Stimulated activated CD8-positive, alpha-beta memory T cell treated with anti-CD3 and anti-CD28 coated beads, Interleukin-12 subunit alpha, Interleukin-12 subunit beta, amount 100 ng/mL, for 24 hours (primary cell): ENCODE measurements around the gene TRAM2.
"Not testable (repeated sequence)": the region's sequence is repeated elsewhere in the genome, so short reads cannot be mapped to it uniquely, and the experiment has no call there.

Experiments
- DNase-seq: peaks from one replicate; pipeline ENCODE4 v3.0.0-alpha.2; 2020; ENCODE audit errors: extremely low read depth

TRAM2 gene

DNA sequence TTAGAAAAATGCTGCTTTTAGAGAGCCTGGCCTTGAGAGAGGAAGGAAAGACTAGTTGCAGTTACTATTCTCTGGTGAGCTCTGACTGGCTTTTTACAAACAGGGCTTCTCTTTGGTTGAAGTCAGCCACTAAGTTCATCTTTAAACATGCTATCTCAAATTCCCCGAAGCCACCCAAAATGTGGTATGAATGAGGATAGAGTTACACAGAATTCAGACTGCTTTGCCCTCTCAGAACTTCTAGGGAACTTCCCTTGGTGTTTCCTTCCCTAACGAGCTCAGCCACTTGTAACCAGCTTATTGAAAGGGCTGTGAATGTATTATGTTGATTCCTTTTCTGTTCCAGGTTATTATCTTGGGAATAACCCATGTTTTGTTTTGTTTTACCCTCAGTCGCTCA, 83.2 kb downstream of the TRAM2 start:
- DNase-seq, result no peak

DNA sequence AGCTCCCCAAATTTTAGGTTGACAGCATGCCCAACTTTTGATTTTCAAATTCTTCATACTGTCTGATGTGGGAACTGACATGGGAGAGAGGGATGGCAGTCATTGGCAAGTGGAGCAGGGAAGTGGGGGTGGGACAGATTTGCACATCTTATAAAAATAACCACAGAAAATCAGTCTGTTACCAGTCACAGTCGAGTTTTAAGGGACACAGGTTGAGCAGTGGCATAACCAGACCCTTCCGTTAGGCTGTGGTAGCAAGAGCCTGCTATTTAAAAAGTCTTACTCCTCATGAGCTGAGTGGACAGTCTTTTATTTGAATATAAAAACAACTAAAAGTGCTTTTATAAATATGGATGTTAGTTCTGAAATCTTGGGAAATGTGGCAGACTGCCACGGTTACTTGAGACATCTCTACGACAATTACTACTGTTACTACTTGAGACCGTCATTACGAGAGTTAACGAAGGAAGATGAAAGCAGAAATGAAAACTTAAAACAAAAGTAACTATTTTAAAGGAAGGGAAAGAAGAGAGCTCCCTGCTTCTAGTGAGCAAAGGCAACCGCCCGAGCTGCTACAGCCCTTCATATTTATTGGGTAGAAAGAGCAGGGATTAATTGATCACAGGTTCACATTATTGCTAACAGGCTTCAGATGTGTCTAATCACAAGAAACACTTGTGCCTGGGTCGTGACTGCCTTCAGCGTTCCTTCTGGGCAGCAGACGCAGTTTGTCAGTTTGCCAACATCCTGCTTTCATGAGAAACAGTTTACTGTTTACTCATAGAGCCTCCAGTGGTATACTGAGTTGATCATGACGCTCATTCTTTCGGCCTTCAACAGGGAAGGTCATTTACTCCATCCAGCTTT, 85.4 kb downstream of the TRAM2 start:
- no peak for DNase-seq

DNA sequence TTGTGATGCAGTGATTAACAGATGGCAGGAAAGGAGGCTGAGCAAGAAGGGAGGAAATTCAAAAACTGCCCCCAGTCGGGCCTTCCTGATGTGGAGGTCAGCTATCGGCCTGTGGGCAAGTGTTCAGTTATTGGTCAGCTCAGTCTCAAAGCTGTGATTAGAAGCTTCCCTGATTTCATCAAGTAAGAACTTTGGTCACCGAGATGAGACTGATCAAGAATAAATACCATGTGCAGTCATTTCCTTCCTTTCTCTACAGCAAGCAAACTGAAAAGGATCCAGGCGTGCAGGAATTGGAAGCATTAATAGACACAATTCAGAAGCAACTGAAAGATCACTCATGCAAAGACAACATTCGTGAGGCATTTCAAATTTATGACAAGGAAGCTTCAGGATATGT, 87.0 kb downstream of the TRAM2 start:
- DNase-seq, result no peak

DNA sequence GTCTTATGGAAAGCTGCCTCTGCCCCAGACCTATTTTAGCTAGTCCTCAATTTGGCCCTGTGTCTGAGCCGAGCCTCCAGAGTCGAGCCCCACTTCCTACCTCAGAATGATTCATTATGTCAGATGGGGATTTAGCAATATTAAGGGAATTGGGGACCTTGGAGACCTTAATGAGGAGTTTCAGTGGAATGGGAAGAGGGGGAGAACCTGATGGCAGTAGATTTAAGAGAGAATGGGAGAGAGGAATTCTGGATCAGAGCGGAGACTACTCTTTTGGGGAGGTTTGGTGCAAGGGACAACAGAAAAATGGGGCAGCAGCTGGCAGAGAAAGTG, 93.2 kb downstream of the TRAM2 start:
- DNase-seq, result no peak

DNA sequence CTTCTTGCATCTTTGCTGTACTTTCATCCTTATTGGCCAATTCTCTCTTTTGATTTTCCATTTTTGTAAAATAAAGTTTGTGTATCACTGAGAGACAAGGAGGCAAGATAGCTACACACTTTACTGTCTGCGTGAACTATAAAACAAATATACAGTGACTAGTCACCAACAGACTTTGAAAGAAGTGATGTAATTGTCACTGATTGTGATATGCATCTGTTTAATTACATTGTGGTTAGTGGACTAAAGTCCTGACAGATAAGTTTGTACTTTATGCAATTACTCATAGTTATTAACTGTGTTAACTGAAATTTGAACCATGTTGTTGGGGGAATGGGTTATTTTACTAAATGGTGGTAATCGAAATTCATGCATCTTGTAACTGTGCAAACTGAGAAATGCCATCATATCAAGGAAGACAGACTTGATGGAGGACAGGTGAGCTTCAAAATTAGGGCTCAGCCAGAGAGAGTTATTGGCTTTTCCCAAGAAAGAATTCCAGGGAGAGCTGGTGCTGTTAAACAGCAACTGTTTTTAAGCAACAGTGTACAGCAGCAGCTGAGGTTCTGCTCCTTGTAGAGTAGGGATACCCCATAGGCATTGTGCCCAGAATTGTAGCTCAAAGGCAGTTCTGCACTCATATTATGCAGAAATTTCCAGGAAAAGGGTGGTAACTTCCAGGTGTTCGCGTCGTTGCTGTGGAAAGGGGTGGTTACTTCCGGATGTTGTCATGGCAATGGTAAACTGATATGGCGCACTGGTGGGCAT, 93.8 kb downstream of the TRAM2 start:
- DNase-seq, result no peak

DNA sequence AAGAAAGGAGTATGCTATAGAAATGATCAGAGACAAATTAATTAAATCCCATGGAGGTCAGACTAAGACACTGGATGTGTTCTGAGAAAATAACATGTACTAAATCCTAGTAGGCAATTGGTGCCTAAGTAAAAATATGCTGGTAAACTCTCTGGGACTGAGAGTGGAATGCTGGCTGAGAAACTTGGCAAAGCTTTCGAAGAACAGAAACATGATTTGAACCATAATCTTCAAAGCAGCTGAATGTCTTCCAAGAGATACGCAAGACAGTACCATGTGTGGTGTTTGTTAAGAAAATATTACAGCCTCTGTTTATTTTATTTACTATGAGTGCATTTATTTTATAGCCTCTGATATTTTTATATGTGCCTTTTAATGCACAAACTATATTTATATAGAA, 101.6 kb downstream of the TRAM2 start:
- DNase-seq, result no peak

DNA sequence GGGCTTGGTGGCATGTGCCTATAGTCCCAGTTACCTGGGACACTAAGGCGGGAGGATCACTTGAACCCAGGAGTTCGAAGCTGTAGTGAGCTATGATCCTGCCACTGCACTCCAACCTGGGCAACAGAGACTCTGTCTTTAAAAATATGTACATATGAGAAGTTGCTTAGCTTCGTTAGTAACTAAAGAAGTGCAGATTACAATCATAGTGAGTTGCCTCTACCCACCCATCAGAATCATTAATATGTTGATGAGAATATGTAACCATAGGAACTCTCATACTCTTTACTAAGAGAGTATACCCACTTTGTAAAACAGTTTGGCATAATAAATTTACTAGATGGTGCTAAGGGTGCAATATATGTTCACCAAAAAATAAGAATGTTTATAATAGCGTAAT, 102.7 kb downstream of the TRAM2 start:
- no peak for DNase-seq

DNA sequence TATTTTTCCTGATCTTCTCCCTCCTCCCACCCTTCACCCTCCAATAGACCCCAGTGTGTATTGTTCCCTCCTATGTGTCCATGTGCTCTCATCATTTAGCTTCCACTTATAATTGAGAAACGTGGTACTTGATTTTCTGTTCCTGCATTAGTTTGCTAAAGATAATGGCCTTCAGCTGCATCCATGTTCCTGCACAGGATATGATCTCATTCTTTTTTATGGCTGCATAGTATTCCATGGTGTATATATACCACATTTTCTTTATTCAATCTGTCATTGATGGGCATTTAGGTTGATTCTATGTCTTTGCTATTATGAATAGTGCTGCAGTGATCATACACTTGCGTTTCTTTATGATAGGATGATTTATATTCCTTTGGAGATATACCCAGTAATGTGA, 115.7 kb downstream of the TRAM2 start:
- DNase-seq, result not testable (repeated sequence)

DNA sequence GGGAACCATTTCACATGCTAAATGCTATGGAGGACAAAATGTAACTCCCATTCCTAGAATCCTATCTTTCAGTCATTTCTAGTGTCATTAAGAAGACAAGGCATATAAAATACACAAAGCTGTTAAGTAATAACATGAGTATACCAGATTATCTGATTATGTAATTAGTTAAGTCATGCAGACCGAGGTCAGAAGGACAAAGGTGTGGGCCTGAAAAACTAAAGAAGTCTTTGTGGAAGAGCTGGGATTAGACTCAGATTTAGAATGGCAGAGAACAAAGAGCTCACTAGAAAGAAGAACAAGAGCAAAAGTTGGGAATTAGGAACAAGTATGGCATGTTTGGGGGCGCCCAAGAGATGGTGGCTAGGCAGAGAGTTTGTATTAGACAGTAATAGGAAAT, 119.8 kb downstream of the TRAM2 start:
- no peak for DNase-seq

DNA sequence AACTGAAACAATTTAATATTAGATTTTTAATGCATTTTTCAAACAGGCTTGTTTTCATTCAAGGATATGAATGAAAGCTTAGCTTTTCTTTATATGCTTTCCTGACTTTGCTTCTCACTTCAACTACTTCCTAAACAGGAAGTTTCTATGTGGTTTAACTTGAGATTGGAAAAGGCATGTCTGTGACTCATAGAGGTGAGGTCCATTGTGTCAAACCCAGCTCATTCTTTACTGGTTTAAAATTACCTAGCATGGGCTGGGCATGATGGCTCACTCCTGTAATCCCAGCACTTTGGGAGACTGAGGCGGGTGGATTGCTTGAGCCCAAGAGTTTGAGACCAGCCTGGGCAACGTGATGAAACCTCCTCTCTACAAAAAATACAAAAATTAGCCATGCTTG, 122.3 kb downstream of the TRAM2 start:
- no peak for DNase-seq
